HAP-1 (cell line): Measurements from ENCODE around the gene HAND2.

Experiments
- DNase-seq, 2 experiments: peaks; one replicate each; pipeline ENCODE4 v3.0.0-alpha.2; 2016 to 2020; ENCODE audit warnings: low spot score in 2 of 2
- H3K27me3 ChIP-seq: fragments of 250-450 bp; sonication (Bioruptor Pico); 2 replicates; pipeline ENCODE4 v1.5.1; 2020; ENCODE audit warnings: low read depth, mild to moderate bottlenecking, moderate library complexity
- H3K36me3 ChIP-seq: fragments of 250-450 bp; sonication (Bioruptor Pico); replicated peaks from 2 replicates; pipeline ENCODE4 v1.5.1; 2020; ENCODE audit warnings: mild to moderate bottlenecking
- H3K4me1 ChIP-seq: fragments of 250-450 bp; sonication (Bioruptor Pico); 2 replicates; pipeline ENCODE4 v1.5.1; 2020; ENCODE audit warnings: mild to moderate bottlenecking
- H3K4me3 ChIP-seq: fragments of 250-450 bp; sonication (Bioruptor Pico); 2 replicates; pipeline ENCODE4 v1.5.1; 2020; ENCODE audit warnings: mild to moderate bottlenecking, moderate library complexity
- H3K9me3 ChIP-seq: fragments of 250-450 bp; sonication (Bioruptor Pico); 2 replicates; pipeline ENCODE4 v1.5.1; 2020; ENCODE audit warnings: mild to moderate bottlenecking, moderate library complexity
- in situ Hi-C: fragments of 300-500 bp; cut with MboI; formaldehyde crosslinking; loops from 3 replicates; pipeline ENCODE4 v1.14.3; 2020; ENCODE audit warnings: low sequenced_read_pairs, inconsistent platforms, mixed read lengths

HAND2 gene

DNA sequence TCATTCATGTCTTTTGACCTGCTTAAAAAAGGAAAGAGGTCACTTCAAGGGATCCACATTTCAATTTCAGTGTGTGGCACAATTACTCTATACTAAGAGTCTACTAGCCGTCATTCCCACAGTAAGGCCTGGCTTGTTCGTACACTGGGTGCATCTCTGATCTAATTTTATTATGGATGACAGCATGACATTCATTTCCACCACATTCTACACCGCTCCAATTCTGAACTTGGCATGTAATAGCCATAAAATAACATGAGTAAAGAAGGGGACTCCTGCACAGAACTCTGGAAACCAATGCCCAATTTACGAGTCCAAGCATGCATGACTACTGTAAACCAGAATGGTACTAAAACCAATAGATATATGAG, 51.1 kb downstream of the HAND2 start:
- no peaks in the 10 kb centered on the region; the same call in 1 of the 2 replicates for H3K27me3 ChIP-seq
- H3K4me1 ChIP-seq = no peaks in the 10 kb centered on the region
- in situ Hi-C loops = no loop called here
- no peak overlapping the region for H3K4me3 ChIP-seq
- DNase-seq = no peak
- no peaks in the 10 kb centered on the region for H3K36me3 ChIP-seq
- H3K9me3 ChIP-seq = no peaks in the 10 kb centered on the region

DNA sequence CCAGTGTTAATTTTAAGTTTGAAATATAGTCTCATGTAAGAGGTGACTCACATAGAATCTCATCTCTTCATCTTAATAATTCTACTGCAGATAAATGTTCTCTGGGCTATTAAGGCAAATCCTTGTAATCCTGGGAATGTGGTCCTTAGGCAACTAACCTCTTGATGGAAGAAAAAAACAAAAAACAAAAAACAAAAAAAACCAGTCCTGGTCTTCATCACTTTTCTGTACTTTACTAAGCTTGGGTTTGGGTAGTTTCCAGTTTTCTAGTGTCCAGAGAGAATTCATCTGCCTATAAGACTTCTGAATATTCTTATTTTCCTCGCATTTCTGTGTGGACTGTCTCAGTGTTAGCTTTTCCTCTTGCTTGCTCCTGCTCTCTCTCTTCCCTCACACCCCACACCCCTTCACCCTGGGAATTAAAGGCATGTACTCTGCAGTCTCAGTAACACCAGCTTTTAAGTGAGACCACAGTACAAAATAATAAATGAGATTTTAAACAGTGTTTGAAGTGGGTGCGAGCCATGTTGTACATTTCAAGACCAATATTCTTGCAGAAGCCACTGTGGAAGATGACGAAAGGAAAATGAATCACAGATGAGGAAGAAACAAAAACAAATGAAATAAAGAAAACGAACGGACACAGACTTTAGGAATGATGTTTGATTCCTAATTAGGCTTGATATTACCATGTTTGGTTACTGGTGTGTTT, 51.7 kb downstream of the HAND2 start:
- no peak for DNase-seq
- H3K4me1 ChIP-seq = no peaks in the 10 kb centered on the region
- no peak overlapping the region for H3K4me3 ChIP-seq
- in situ Hi-C loops = no loop called here
- no peaks in the 10 kb centered on the region for H3K36me3 ChIP-seq
- H3K27me3 ChIP-seq = no peaks in the 10 kb centered on the region; the same call in 1 of the 2 replicates
- H3K9me3 ChIP-seq = no peaks in the 10 kb centered on the region

DNA sequence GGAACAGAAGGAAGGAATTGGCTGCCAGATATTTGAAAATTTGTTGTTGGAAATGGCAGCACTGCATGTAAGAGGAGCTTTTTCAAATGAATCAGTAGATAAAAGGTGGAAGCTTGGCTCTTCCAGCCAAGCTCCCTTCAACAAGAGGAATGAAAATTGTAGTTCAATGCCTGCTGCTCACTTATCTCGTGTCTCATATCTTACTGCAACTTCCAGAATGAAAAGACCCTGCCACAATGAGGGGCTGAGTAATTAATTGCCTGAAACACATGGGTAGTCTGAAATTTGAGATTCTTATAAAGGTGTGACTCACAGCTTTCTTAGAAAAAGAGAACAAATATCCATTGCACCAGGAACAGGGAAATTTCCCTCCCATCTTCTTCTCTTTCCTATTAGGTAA, 53.0 kb downstream of the HAND2 start:
- no peaks in the 10 kb centered on the region for H3K36me3 ChIP-seq
- H3K4me1 ChIP-seq = no peaks in the 10 kb centered on the region
- no peaks in the 10 kb centered on the region for H3K9me3 ChIP-seq
- no peaks in the 10 kb centered on the region; the same call in 1 of the 2 replicates for H3K27me3 ChIP-seq
- no peak for DNase-seq
- in situ Hi-C loops = no loop called here
- no peak overlapping the region for H3K4me3 ChIP-seq
